Measurements from ENCODE around the gene KCNC4. TPM values are rescaled to one million over a fixed set of nuclear protein-coding genes. Genes with fewer than 3 reads are reported as not detected.

The KCNC4 gene
- total RNA-seq, 1 experiment from 2014 or later: 0.24 TPM

- intact Hi-C loops (cut with micrococcal nuclease; ENCODE audit: unreplicated experiment): loop anchor here (1.0 to 2.0 kb wide), 2 partner anchors 109 to 294 kb away; no protein-coding TSS in a partner anchor
- no peak overlapping the region for H3K27ac ChIP-seq (ENCODE audit: low read depth, low read length, poor library complexity, severe bottlenecking)
- DNase-seq (ENCODE audit: low spot score): peak; percentile 79
- TF ChIP-seq CTCF (conservative IDR thresholded peaks at IDR 0.05; ENCODE audit: low read depth, low read length) (peak; percentile 86), EZH2 (IDR thresholded peaks at IDR 0.05; ENCODE audit: borderline replicate concordance, low read depth, low read length, poor library complexity, severe bottlenecking) (no peak)
- no peak overlapping the region for H3K4me3 ChIP-seq (ENCODE audit: low read depth, low read length, poor library complexity, severe bottlenecking)
- H3K4me1 ChIP-seq (ENCODE audit: insufficient read depth, low read length, poor library complexity, severe bottlenecking): peaks cover 7% of the 10 kb centered on the region
- no peaks in the 10 kb centered on the region for H3K36me3 ChIP-seq (ENCODE audit: insufficient read depth, low read length, poor library complexity, severe bottlenecking)
- H3K27me3 ChIP-seq (replicated peaks; ENCODE audit: insufficient read depth, low read depth, low read length, poor library complexity): no peaks in the 10 kb centered on the region
- H3K9me3 ChIP-seq (ENCODE audit: low read depth, low read length, poor library complexity, severe bottlenecking): no peaks in the 10 kb centered on the region
- CTCF ChIA-PET: interaction anchor here (0.5 to 3.5 kb wide), 4 partner anchors 110 to 293 kb away, joined by 3 to 26 read pairs (median 11); no protein-coding TSS in a partner anchor
- POLR2A ChIA-PET (ENCODE audit: low non-redundant PET): no interaction called here
- BruUV-seq (replicated peaks): no TSS peak
Observed at GRCh38 chr1:110203021-110203661, 7.0 kb upstream of the KCNC4 start.

DNA sequence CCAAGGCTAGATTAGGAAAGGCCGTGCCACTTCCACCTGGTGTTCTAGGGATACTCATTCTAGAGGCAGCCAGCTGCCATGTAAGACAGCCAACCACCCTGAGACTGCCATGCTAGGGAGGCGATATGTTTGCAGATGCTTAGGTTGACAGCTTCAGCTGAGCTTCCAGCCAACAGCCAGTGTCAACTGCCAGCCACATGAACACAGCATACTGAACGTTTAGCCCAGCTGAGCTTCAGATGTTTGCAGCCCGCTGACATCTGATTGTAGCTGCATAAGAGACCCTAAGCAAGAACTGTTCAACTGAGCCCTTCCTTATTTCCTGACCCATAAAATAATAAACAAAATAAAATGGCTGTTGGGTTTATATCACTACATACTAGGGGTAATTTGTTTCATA lies 5.0 kb upstream of the KCNC4 start:
- intact Hi-C loops (cut with micrococcal nuclease; ENCODE audit: unreplicated experiment): no loop called here
- Histone ChIP-seq H3K4me3 (ENCODE audit: low read depth, low read length, poor library complexity, severe bottlenecking) (no peak overlapping the region), H3K9me3 (ENCODE audit: low read depth, low read length, poor library complexity, severe bottlenecking) (no peaks in the 10 kb centered on the region), H3K27ac (ENCODE audit: low read depth, low read length, poor library complexity, severe bottlenecking) (no peak overlapping the region), H3K27me3 (replicated peaks; ENCODE audit: insufficient read depth, low read depth, low read length, poor library complexity) (no peaks in the 10 kb centered on the region), H3K36me3 (ENCODE audit: insufficient read depth, low read length, poor library complexity, severe bottlenecking) (no peaks in the 10 kb centered on the region), H3K4me1 (ENCODE audit: insufficient read depth, low read length, poor library complexity, severe bottlenecking) (peaks cover 12% of the 10 kb centered on the region)
- BruUV-seq (replicated peaks): no TSS peak
- POLR2A ChIA-PET (ENCODE audit: low non-redundant PET): no interaction called here
- TF ChIP-seq CTCF (conservative IDR thresholded peaks at IDR 0.05; ENCODE audit: low read depth, low read length) (no peak), EZH2 (IDR thresholded peaks at IDR 0.05; ENCODE audit: borderline replicate concordance, low read depth, low read length, poor library complexity, severe bottlenecking) (no peak)
- DNase-seq (ENCODE audit: low spot score): no peak
- CTCF ChIA-PET: no interaction called here

- CTCF ChIA-PET: interaction anchor here (0.6 to 4.1 kb wide), 4 partner anchors 9 to 859 kb away, joined by 7 to 82 read pairs (median 26); no protein-coding TSS in a partner anchor
- no peak overlapping the region for H3K27ac ChIP-seq (ENCODE audit: low read depth, low read length, poor library complexity, severe bottlenecking)
- no TSS peak for BruUV-seq (replicated peaks)
- H3K36me3 ChIP-seq (ENCODE audit: insufficient read depth, low read length, poor library complexity, severe bottlenecking): no peaks in the 10 kb centered on the region
- no peak for DNase-seq (ENCODE audit: low spot score)
- no peak overlapping the region for H3K4me3 ChIP-seq (ENCODE audit: low read depth, low read length, poor library complexity, severe bottlenecking)
- no peaks in the 10 kb centered on the region for H3K9me3 ChIP-seq (ENCODE audit: low read depth, low read length, poor library complexity, severe bottlenecking)
- no peak for TF ChIP-seq EZH2 (IDR thresholded peaks at IDR 0.05; ENCODE audit: borderline replicate concordance, low read depth, low read length, poor library complexity, severe bottlenecking)
- intact Hi-C loops (cut with micrococcal nuclease; ENCODE audit: unreplicated experiment): loop anchor here (1.0 kb wide), 1 partner anchor 290 kb away; no protein-coding TSS in a partner anchor
- POLR2A ChIA-PET (ENCODE audit: low non-redundant PET): no interaction called here
- peaks cover 5% of the 10 kb centered on the region for H3K27me3 ChIP-seq (replicated peaks; ENCODE audit: insufficient read depth, low read depth, low read length, poor library complexity)
- H3K4me1 ChIP-seq (ENCODE audit: insufficient read depth, low read length, poor library complexity, severe bottlenecking): peaks cover 7% of the 10 kb centered on the region
Observed at GRCh38 chr1:110205591-110206155, 4.4 kb upstream of the KCNC4 start.
